HG03039 (cell line): ENCODE results near the gene TCEANC.
A peak's percentile ranks its signal among the peaks of the same experiment; 100 is the strongest.
"Not testable (repeated sequence)": the region's sequence is repeated elsewhere in the genome, so short reads cannot be mapped to it uniquely, and the experiment has no call there.

Source experiments
- ATAC-seq: cut with Tn5 transposase; IDR thresholded peaks from one replicate; pipeline ENCODE4 v1.9.1; 2021; ENCODE audit warnings: mild to moderate bottlenecking, moderate library complexity; ENCODE audit not compliant: unreplicated experiment

TCEANC gene, protein sequence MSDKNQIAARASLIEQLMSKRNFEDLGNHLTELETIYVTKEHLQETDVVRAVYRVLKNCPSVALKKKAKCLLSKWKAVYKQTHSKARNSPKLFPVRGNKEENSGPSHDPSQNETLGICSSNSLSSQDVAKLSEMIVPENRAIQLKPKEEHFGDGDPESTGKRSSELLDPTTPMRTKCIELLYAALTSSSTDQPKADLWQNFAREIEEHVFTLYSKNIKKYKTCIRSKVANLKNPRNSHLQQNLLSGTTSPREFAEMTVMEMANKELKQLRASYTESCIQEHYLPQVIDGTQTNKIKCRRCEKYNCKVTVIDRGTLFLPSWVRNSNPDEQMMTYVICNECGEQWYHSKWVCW

DNA sequence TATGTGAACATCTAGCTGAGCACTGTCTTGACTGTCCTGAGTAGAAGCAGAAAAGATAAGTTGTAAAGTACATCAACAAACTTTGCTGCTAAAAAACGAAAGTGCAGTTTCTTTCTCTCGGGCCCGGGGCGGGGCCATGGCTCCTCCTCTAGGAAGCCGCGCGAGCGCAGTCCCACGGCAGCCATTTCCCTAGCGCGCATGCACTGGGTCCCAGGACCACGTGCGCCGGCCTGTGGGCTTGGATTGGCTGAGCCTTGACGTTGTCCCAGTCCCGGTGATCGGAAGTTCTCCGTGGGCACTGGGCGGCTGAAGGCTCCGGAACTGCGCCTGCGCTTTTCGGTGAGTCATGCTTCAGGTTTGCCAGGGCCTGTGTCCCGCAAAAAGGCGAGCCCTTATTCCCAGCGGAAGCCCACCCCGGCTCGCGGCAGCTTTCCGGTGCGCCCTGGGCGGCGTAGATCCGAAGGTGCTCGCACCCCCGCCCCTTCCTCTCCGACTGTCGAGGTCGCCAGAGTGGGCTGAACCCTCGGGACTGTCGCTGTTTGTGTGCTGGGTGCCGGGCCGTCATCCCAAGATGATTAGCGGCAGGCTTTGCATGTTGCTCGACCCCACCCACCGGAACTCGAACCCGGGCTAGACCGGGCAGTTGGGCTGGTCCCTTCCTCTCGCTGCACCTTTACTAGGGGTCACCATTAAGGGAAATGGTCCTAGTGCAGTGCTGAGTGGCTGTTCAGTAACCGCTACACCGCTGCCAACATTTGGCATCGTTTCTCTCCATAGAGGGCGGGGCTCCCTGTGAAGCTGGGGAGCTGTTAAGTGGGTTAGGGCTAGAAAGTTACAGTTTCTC, at the start of gene TCEANC:
Gene TCEANC, plus strand, starts transcription at position 292 of the 844 bp plus-strand sequence. CDS start 9,368 bp downstream, outside the sequence.
- peak; percentile 95 for ATAC-seq

DNA sequence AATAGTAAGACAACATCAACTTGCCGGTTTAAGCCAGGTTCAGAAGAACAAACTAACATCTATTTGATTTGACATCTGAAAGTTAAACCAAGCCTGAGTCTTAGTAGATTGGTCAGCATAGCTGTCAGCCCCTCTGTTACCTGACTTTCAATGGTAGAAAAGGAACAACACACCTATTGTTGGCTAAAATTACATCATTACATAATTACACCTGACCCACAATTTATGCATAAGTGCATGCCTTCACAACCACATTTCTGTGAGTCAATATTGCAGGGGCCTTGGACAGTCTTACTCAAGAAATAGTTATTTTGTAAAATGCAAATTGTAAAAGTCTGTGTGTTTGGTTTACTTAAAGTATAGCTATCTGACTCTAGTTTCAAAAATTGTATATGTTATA, 47.3 kb upstream of the TCEANC start:
- ATAC-seq: no peak

DNA sequence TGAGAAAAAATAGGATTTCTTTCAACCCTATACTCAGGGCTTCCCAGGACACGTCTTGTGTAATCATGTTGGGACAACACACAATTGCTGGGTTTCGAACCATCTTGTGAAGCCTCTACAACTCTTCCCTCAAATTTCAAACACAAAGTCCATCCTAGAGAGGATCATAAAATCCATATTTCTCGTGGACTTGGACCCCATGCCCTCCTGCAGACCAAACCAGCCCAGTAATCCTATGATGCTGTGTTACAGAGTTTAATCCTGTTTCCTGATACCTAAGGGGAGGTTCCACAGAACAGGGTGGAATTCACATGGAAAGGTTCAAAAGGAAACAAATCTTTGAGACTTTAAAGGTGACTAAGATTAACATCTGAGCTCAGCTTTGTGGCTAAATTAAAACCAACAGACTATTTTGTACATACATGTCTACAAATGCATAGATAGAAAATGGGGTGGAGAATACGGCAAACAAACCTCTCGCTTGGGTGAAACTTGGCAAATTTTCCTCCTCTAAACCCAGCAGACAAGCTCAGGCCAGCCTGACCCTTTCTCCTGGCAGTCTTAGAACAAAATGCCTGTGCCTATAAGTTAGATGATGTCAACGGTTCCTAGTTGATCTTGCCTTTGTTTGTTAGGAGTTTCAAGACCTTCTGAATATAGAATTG, 45.5 kb upstream of the TCEANC start:
- no peak for ATAC-seq

DNA sequence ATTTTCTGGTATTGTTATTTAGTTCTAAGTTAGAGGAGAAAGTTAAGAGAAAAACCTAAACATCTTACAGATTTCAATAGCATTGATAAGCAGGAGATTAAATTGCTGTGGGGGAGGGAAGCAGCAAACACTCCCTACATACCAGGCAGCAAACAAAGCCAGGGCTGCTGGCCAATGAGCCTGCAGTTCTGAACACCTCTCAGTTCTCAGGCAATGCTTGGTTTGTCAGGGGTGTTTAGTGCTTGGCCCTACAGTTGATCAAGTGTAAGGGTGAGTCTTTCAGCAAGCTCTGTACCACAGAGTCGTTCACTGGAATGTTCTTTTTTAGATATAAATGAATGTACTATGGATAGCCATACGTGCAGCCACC, 45.0 kb upstream of the TCEANC start:
- no peak for ATAC-seq

DNA sequence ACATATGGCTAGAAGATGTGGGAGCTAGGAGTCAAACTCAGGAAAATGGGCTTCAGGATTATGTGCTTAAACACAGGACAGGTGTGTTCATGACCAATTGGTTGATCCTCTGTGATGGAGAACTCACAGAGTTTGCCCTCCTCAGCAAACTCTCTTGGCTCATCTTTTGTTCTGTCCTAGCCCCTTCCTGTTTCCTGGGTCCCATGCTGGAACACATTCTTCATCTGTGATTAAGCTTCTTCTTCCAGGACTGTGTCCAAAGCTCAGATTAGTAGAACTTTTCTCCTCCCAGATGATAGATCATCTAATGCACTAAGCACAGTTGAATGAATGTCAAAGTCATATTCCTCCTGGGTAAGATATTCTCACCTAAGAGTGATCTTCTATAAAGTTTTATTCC, 38.8 kb upstream of the TCEANC start:
- no peak for ATAC-seq

GRCh38 chrX:13620207-13620606, 32.7 kb upstream of the TCEANC start:
- ATAC-seq: no peak

DNA sequence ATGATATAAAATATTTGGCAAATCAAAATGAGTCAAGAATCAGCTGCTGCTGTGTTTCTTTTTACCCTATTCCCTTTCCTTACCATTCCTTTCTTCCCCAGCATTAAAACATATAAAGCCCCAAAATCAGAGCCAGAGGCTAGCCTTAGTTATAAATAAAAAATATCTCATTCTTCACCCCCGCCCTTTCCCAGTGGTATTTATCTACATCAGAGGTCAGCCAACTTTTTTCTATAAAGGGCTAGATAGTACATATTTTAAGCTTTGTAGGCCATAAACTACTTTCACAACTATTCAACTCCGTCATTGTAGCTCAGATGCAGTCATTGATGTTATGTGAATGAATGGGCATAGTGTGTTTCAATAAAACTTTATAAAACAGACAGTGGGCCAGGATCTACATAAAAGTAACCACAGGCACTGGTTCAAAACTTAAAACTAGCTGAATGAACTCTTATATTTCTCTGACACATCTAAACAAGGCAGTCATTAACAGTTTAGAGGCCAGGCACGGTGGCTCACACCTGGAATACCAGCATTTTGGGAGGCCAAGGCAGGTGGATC, 30.5 kb upstream of the TCEANC start:
- ATAC-seq: no peak

DNA sequence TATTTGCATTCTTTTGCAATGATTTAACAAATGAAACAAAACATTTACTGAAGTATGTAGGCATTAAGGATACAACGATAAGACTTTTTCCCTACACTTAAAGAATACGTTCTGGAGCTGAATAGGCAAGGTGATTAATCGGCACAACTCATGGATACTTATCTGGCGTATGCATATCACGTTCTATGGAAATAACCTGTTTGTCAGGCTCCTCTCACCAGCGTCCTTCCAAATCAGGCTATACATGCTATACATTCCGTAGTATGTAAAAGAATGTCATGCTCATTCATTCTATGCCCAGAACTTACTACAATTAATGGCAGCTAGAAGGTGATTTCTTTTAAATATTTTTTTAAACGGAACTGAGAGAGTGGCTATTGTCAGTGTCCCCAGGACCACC, 25.6 kb upstream of the TCEANC start:
- no peak for ATAC-seq

- ATAC-seq: not testable (repeated sequence)
Observed at GRCh38 chrX:13637224-13637623, 15.7 kb upstream of the TCEANC start.

- no peak for ATAC-seq
Observed at GRCh38 chrX:13638021-13638420, 14.9 kb upstream of the TCEANC start.

- no peak for ATAC-seq
Observed at GRCh38 chrX:13638826-13639225, 14.1 kb upstream of the TCEANC start.

DNA sequence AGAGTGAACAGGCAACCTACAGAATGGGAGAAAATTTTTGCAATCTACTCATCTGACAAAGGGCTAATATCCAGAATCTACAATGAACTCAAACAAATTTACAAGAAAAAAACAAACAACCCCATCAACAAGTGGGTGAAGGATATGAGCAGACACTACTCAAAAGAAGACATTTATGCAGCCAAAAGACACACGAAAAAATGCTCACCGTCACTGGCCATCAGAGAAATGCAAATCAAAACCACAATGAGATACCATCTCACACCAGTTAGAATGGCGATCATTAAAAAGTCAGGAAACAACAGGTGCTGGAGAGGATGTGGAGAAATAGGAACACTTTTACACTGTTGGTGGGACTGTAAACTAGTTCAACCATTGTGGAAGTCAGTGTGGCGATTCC, 11.3 kb upstream of the TCEANC start:
- ATAC-seq: not testable (repeated sequence)

DNA sequence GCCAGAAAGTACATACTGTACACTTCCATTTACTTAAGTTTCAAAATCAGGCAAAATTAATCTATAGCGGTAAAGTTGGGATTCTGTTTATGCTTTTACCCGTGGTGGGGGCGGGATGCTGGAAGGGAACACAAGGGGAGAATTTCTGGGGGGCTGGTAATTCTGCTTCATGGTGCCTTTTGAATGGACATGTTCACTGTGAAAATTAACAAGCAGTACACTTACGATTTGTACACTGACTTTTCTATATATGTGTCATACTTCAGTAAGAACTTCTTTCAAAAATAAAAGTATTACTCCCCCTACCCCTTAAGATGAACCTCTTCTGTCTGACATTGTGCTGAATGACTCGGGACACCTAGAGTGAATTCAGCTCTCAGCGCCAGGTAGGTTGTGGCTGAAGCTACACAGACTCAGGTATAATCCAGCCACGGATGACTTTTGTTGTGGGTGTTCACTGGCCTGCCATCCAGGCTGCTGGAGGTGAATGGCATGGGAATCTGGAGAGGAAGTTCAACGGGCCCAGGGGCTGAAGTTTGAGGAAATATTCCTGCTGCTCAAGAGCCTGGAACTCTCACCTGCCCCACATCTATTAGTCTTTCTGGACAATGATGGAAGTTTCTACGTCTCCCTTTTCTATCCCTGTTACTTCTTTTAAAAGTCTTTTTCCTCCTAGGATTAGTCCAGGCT, 7.3 kb upstream of the TCEANC start:
- ATAC-seq: no peak

- ATAC-seq: no peak
Observed at GRCh38 chrX:13646154-13646549, 6.8 kb upstream of the TCEANC start.

GRCh38 chrX:13647709-13648212, 5.2 kb upstream of the TCEANC start:
- ATAC-seq: no peak

DNA sequence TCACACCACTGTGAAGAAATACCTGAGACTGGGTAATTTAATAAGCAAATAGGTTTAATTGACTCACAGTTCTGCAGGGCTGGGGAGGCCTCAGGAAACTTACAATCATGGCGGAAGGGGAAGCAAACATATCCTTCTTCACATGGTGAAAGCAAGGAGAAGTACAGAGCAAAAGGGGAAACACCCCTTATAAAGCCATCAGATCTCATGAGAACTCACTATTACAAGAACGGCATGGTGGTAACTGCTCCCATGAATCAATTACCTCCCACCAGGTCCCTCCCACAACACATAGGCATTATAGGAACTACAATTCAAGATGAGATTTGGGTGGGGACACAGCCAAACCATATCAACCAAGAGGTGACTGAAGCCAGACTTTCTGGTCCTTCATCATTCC, 4.6 kb upstream of the TCEANC start:
- ATAC-seq: not testable (repeated sequence)

- no peak for ATAC-seq
Observed at GRCh38 chrX:13649838-13650237, 3.1 kb upstream of the TCEANC start.

GRCh38 chrX:13650318-13650717, 2.6 kb upstream of the TCEANC start:
- no peak for ATAC-seq

DNA sequence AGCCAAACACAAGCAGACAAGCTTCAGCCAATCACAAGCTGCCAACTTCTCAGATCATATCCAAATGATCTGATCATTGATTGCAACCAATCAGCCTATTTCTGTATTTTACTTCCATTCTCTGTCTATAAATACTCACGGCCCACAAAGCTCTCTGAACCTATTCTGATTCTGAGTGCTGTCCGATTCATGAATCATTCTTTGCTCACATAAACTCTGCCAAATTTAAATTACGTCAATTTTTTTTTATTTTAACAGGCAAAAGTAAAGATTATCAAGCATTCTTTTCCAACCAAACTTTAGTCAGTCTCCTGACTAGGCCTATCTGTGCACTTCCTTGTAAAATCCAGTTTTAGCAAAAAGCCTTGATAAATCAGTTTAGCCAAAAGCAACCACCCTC, 1.8 kb upstream of the TCEANC start:
- ATAC-seq: no peak

- ATAC-seq: no peak
Observed at GRCh38 chrX:13652287-13652793, 601 bp upstream of the TCEANC start.
